IMR-90 (cell line): ENCODE measurements around the gene NPTX1.

Source experiments
- BHLHE40 ChIP-seq: fragments of 150-350 bp; IDR thresholded peaks from 2 replicates; pipeline ENCODE4 v1.6.1; 2016; ENCODE audit warnings: mild to moderate bottlenecking, low read depth, low read length
- CEBPB ChIP-seq: IDR thresholded peaks from 2 replicates; pipeline ENCODE4 v1.6.1; 2012; ENCODE audit warnings: low read depth, low read length, improper control_type of control experiment
- MAFK ChIP-seq: IDR thresholded peaks from 2 replicates; pipeline ENCODE4 v1.6.1; 2012; ENCODE audit warnings: low read depth, low read length, improper control_type of control experiment
- MAZ ChIP-seq: IDR thresholded peaks from 2 replicates; pipeline ENCODE4 v1.6.1; 2012; ENCODE audit warnings: low read depth, mild to moderate bottlenecking, low read length, improper control_type of control experiment, moderate library complexity, borderline replicate concordance
- NFE2L2 ChIP-seq: fragments of 150-350 bp; IDR thresholded peaks from 2 replicates; pipeline ENCODE4 v1.6.1; 2016; ENCODE audit warnings: low read depth, mild to moderate bottlenecking, low read length
- POLR2A ChIP-seq: IDR thresholded peaks from 2 replicates; pipeline ENCODE4 v1.6.1; 2012; ENCODE audit warnings: mild to moderate bottlenecking, low read depth, low read length
- RAD21 ChIP-seq: IDR thresholded peaks from 2 replicates; pipeline ENCODE4 v1.6.1; 2012; ENCODE audit warnings: low read length, improper control_type of control experiment
- RCOR1 ChIP-seq: IDR thresholded peaks from 2 replicates; pipeline ENCODE4 v1.6.1; 2012; ENCODE audit warnings: mild to moderate bottlenecking, low read length, improper control_type of control experiment; ENCODE audit not compliant: insufficient replicate concordance
- TF ChIP-seq, protein P1 (sequence below): conservative IDR thresholded peaks from 2 replicates; pipeline ENCODE4 v1.5.1; 2012; ENCODE audit warnings: mild to moderate bottlenecking, low read depth, low read length, improper control_type of control experiment
- TF ChIP-seq, protein P2 (sequence below): fragments of 150-350 bp; IDR thresholded peaks from 2 replicates; pipeline ENCODE4 v1.6.1; 2016; ENCODE audit warnings: low read depth, mild to moderate bottlenecking, low read length, moderate library complexity, borderline replicate concordance
- TF ChIP-seq, protein P3 (sequence below): fragments of 150-350 bp; IDR thresholded peaks from 2 replicates; pipeline ENCODE4 v1.6.1; 2017; ENCODE audit warnings: mild to moderate bottlenecking, antibody characterized with exemption, low read length, low read depth

DNA sequence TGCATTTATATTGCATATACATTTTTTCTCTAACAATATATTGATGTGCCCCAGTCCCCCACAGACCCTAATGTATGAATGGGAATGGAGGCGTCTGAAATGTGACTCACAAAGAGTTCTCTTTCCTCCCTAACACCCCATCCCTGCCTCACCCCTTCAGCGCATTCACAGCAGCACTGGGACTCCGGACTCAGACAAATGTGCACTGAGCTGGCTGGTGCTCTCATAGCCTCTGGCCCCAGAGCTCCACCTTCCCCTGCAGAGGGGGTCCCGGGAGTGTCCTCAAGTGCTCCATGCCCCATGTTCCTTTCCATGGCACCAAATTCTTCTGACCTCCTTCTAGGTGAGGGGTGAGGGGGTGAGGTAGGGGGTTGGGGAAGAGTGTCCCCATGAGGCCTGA lies 20.6 kb downstream of the NPTX1 start:
- TF ChIP-seq, protein P1, sequence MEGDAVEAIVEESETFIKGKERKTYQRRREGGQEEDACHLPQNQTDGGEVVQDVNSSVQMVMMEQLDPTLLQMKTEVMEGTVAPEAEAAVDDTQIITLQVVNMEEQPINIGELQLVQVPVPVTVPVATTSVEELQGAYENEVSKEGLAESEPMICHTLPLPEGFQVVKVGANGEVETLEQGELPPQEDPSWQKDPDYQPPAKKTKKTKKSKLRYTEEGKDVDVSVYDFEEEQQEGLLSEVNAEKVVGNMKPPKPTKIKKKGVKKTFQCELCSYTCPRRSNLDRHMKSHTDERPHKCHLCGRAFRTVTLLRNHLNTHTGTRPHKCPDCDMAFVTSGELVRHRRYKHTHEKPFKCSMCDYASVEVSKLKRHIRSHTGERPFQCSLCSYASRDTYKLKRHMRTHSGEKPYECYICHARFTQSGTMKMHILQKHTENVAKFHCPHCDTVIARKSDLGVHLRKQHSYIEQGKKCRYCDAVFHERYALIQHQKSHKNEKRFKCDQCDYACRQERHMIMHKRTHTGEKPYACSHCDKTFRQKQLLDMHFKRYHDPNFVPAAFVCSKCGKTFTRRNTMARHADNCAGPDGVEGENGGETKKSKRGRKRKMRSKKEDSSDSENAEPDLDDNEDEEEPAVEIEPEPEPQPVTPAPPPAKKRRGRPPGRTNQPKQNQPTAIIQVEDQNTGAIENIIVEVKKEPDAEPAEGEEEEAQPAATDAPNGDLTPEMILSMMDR = no peak
- TF ChIP-seq MAFK (no peak), POLR2A (no peak), RAD21 (no peak), CEBPB (no peak), MAZ (no peak), NFE2L2 (no peak), BHLHE40 (no peak), RCOR1 (no peak)
- TF ChIP-seq, protein P2, sequence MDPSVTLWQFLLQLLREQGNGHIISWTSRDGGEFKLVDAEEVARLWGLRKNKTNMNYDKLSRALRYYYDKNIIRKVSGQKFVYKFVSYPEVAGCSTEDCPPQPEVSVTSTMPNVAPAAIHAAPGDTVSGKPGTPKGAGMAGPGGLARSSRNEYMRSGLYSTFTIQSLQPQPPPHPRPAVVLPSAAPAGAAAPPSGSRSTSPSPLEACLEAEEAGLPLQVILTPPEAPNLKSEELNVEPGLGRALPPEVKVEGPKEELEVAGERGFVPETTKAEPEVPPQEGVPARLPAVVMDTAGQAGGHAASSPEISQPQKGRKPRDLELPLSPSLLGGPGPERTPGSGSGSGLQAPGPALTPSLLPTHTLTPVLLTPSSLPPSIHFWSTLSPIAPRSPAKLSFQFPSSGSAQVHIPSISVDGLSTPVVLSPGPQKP = no peak
- TF ChIP-seq, protein P3, sequence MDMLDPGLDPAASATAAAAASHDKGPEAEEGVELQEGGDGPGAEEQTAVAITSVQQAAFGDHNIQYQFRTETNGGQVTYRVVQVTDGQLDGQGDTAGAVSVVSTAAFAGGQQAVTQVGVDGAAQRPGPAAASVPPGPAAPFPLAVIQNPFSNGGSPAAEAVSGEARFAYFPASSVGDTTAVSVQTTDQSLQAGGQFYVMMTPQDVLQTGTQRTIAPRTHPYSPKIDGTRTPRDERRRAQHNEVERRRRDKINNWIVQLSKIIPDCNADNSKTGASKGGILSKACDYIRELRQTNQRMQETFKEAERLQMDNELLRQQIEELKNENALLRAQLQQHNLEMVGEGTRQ = no peak
